AG04450 (cell line): Measurements from ENCODE around the gene ABHD4. TPM values are rescaled to one million over a fixed set of nuclear protein-coding genes. Genes with fewer than 3 reads are reported as not detected.

Experiments used
- CTCF ChIA-PET: fragments of 300-600, 350-600 bp; formaldehyde crosslinking; extraction: SDS; loops from one replicate; lab custom pipeline; 2022; ENCODE audit warnings: antibody characterized with exemption, inconsistent platforms; lab: Charles Lee
- POLR2A ChIA-PET: fragments of 350-600 bp; formaldehyde crosslinking; extraction: SDS; loops from one replicate; lab custom pipeline; 2021; ENCODE audit warnings: antibody characterized with exemption, inconsistent platforms; lab: Yijun Ruan, JAX
- DNase-seq: peaks from one replicate; pipeline ENCODE4 v3.0.0-alpha.2; 2011; ENCODE audit warnings: low read depth, low spot score
- H3K27ac ChIP-seq: one replicate; pipeline ENCODE4 v1.5.1; 2012; ENCODE audit warnings: low read depth, low read length, control low read depth
- H3K27me3 ChIP-seq: one replicate; pipeline ENCODE4 v1.6.0; 2012; ENCODE audit warnings: low read length; ENCODE audit not compliant: control insufficient read depth, insufficient read depth
- H3K4me3 ChIP-seq: 2 replicates; pipeline ENCODE4 v1.5.1; 2011; ENCODE audit warnings: mild to moderate bottlenecking, low read depth, low read length, control low read depth
- H3K9me3 ChIP-seq: 2 replicates; pipeline ENCODE4 v1.5.1; 2012; ENCODE audit warnings: low read length; ENCODE audit not compliant: control insufficient read depth, insufficient read depth
- CTCF ChIP-seq: IDR thresholded peaks from 2 replicates; pipeline ENCODE4 v1.5.1; 2011; ENCODE audit warnings: low read depth, low read length, control low read depth, inconsistent platforms
- polyA plus RNA-seq: library from polyadenylated mRNA; depleted of rRNA; stranded (reverse); fragments of >200 nt; gene quantifications from 2 replicates; pipeline ENCODE4 v1.2.3, GENCODE V29; 2011

The ABHD4 gene
- polyA plus RNA-seq, 1 experiment = 42.1 TPM

GRCh38 chr14:22640192-22640591, 42.1 kb downstream of the ABHD4 start:
- H3K27me3 ChIP-seq = no peaks in the 10 kb centered on the region
- ChIA-PET POLR2A (interaction anchor here (0.6 kb wide), 1 partner anchor 11 kb away, joined by 3 read pairs; no protein-coding TSS in a partner anchor), CTCF (interaction anchor here (0.8 to 1.4 kb wide), 2 partner anchors 13 to 83 kb away, joined by 3 to 4 read pairs; no protein-coding TSS in a partner anchor)
- DNase-seq = no peak
- no peak overlapping the region for H3K4me3 ChIP-seq
- no peak overlapping the region for H3K27ac ChIP-seq
- H3K9me3 ChIP-seq = no peaks in the 10 kb centered on the region; the same call in 1 of the 2 replicates
- TF ChIP-seq CTCF = no peak

- no peaks in the 10 kb centered on the region for H3K27me3 ChIP-seq
- no peak overlapping the region for H3K27ac ChIP-seq
- CTCF ChIA-PET = interaction anchor here (0.6 to 2.6 kb wide), 3 partner anchors 11 to 72 kb away, joined by 3 to 7 read pairs (median 5); no protein-coding TSS in a partner anchor
- DNase-seq = no peak
- no peak overlapping the region for H3K4me3 ChIP-seq
- TF ChIP-seq CTCF = no peak
- H3K9me3 ChIP-seq = no peaks in the 10 kb centered on the region; the same call in 1 of the 2 replicates
- POLR2A ChIA-PET = no interaction called here
Measured at GRCh38 chr14:22641846-22642245, 43.7 kb downstream of the ABHD4 start.

- ChIA-PET CTCF (interaction anchor here (0.8 kb wide), 1 partner anchor 74 kb away, joined by 4 read pairs; no protein-coding TSS in a partner anchor), POLR2A (no interaction called here)
- Histone ChIP-seq H3K4me3 (no peak within 1 kb of the TSS), H3K9me3 (no peaks in the 10 kb centered on the region), H3K27ac (no peak within 1 kb of the TSS), H3K27me3 (no peaks in the 10 kb centered on the region)
- TF ChIP-seq CTCF = no peak
- no peak for DNase-seq
Measured at GRCh38 chr14:22644305-22644635, 46.2 kb downstream of the ABHD4 start, which contains the start of gene OR6J1. TSS of gene OR6J1 (minus strand) at chr14:22644352. CDS start at chr14:22634811, 9,541 bp downstream.

GRCh38 chr14:22646570-22647254, 48.6 kb downstream of the ABHD4 start:
- ChIA-PET CTCF (interaction anchor here (0.5 to 1.6 kb wide), 7 partner anchors 10 to 1653 kb away, joined by 3 to 7 read pairs (median 4); no protein-coding TSS in a partner anchor), POLR2A (no interaction called here)
- DNase-seq = peak; percentile 13
- Histone ChIP-seq H3K9me3 (no peaks in the 10 kb centered on the region), H3K4me3 (no peak overlapping the region), H3K27ac (no peak overlapping the region), H3K27me3 (no peaks in the 10 kb centered on the region)
- TF ChIP-seq CTCF = no peak

- Histone ChIP-seq H3K27ac (no peak overlapping the region), H3K4me3 (no peak overlapping the region), H3K9me3 (no peaks in the 10 kb centered on the region), H3K27me3 (no peaks in the 10 kb centered on the region)
- no peak for TF ChIP-seq CTCF
- POLR2A ChIA-PET = no interaction called here
- CTCF ChIA-PET = interaction anchor here (0.6 to 2.1 kb wide), 3 partner anchors 78 to 483 kb away, joined by 3 to 18 read pairs (median 6); no protein-coding TSS in a partner anchor
- DNase-seq = no peak
Measured at GRCh38 chr14:22648506-22648905, 50.4 kb downstream of the ABHD4 start.
